ENCODE results near the gene SIRPA. TPM values are rescaled to one million over a fixed set of nuclear protein-coding genes. Genes with fewer than 3 reads are reported as not detected.

The SIRPA gene
- total RNA-seq, 1 experiment from 2014 or later = 12.8 TPM

- Histone ChIP-seq H3K27ac (ENCODE audit: low read length) (no peak overlapping the region), H3K9me3 (ENCODE audit: low read length) (no peaks in the 10 kb centered on the region), H3K36me3 (ENCODE audit: low read depth, low read length) (0 out of 2 replicates have a peak, but pooled peaks cover 7% of the 10 kb centered on the region), H2AFZ (ENCODE audit: low read length) (no peak overlapping the region), H3F3A (ENCODE audit: low read length, unreplicated experiment) (no peaks in the 10 kb centered on the region), H3K9ac (ENCODE audit: low read length) (no peak overlapping the region), H3K79me2 (ENCODE audit: low read length) (no peaks in the 10 kb centered on the region), H3K4me1 (ENCODE audit: insufficient read depth, low read length) (no peaks in the 10 kb centered on the region), H3K9me2 (replicated peaks; ENCODE audit: low read length) (no peaks in the 10 kb centered on the region), H3K27me3 (ENCODE audit: low read length) (no peaks in the 10 kb centered on the region), H3K4me3 (ENCODE audit: low read length) (no peak overlapping the region), H3K4me2 (ENCODE audit: low read length) (no peak overlapping the region), H4K20me1 (ENCODE audit: low read length) (no peaks in the 10 kb centered on the region)
- DNase-seq (no peak), ATAC-seq (no peak)
- ChIA-PET CTCF (no interaction called here), POLR2A (ENCODE audit: unreplicated experiment) (no interaction called here)
- intact Hi-C loops (cut with micrococcal nuclease) = no loop called here
- TF ChIP-seq EZH2 (IDR thresholded peaks at IDR 0.05; ENCODE audit: low read length, unreplicated experiment) (no peak), EZH2phosphoT487 (IDR thresholded peaks at IDR 0.05; ENCODE audit: borderline replicate concordance, low read length) (no peak)
- TF ChIP-seq, protein P1, sequence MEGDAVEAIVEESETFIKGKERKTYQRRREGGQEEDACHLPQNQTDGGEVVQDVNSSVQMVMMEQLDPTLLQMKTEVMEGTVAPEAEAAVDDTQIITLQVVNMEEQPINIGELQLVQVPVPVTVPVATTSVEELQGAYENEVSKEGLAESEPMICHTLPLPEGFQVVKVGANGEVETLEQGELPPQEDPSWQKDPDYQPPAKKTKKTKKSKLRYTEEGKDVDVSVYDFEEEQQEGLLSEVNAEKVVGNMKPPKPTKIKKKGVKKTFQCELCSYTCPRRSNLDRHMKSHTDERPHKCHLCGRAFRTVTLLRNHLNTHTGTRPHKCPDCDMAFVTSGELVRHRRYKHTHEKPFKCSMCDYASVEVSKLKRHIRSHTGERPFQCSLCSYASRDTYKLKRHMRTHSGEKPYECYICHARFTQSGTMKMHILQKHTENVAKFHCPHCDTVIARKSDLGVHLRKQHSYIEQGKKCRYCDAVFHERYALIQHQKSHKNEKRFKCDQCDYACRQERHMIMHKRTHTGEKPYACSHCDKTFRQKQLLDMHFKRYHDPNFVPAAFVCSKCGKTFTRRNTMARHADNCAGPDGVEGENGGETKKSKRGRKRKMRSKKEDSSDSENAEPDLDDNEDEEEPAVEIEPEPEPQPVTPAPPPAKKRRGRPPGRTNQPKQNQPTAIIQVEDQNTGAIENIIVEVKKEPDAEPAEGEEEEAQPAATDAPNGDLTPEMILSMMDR (conservative IDR thresholded peaks at IDR 0.05; ENCODE audit: low read depth, low read length) = no peak
- no TSS peak for BruUV-seq (replicated peaks)
These were observed 22.6 kb downstream of the SIRPA start for GRCh38 chr20:1917786-1918185.

DNA sequence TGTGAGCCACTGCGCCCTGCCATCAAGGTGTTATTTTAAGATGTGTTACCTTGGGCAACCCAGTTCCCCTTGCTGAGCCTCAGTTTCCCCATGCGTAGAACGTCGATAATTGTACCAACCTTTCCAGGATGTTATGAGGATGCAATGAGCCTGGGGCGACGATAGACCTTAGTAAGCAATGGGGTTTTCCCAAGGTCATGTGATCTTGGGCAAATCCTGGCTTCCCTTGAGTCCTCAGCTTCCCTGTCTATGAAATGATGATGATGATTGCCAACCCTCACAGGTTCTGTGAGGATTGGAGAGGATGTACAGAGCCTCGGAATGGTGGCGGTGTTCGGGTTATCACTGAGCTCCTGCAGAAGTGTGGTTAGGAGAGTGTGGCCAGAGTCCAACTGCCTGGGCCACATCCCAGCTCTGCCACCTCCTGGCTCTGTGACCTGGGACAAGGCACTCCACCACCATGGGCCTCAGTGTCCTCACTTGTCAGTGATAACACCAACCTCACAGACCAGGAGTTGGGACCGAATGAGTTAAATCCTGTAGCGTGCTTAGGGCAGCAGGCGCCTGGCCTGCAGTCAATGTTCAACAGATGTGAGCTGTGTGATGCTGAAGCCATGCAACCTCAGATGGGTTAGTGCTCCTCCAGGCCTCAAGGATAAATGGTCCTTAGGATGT lies 23.4 kb downstream of the SIRPA start:
- BruUV-seq (replicated peaks) = no TSS peak
- intact Hi-C loops (cut with micrococcal nuclease) = no loop called here
- TF ChIP-seq EZH2 (IDR thresholded peaks at IDR 0.05; ENCODE audit: low read length, unreplicated experiment) (no peak), EZH2phosphoT487 (IDR thresholded peaks at IDR 0.05; ENCODE audit: borderline replicate concordance, low read length) (no peak)
- TF ChIP-seq, protein P1 (conservative IDR thresholded peaks at IDR 0.05; ENCODE audit: low read depth, low read length) = no peak
- H3K27me3 ChIP-seq (ENCODE audit: low read length) = no peaks in the 10 kb centered on the region
- H3K27ac ChIP-seq (ENCODE audit: low read length) = no peak overlapping the region
- H3K9me3 ChIP-seq (ENCODE audit: low read length) = no peaks in the 10 kb centered on the region
- DNase-seq (no peak), ATAC-seq (no peak)
- CTCF ChIA-PET = no interaction called here
- H3F3A ChIP-seq (ENCODE audit: low read length, unreplicated experiment) = no peaks in the 10 kb centered on the region
- no peak overlapping the region for H2AFZ ChIP-seq (ENCODE audit: low read length)
- POLR2A ChIA-PET (ENCODE audit: unreplicated experiment) = interaction anchor here (0.6 kb wide), 1 partner anchor 90 kb away, joined by 4 read pairs; no protein-coding TSS in a partner anchor
- H3K79me2 ChIP-seq (ENCODE audit: low read length) = no peaks in the 10 kb centered on the region
- no peak overlapping the region for H3K4me3 ChIP-seq (ENCODE audit: low read length)
- no peak overlapping the region for H3K4me2 ChIP-seq (ENCODE audit: low read length)
- H3K4me1 ChIP-seq (ENCODE audit: insufficient read depth, low read length) = no peaks in the 10 kb centered on the region
- no peaks in the 10 kb centered on the region for H3K9me2 ChIP-seq (replicated peaks; ENCODE audit: low read length)
- H3K36me3 ChIP-seq (ENCODE audit: low read depth, low read length) = 0 out of 2 replicates have a peak, but pooled peaks cover 7% of the 10 kb centered on the region
- no peaks in the 10 kb centered on the region for H4K20me1 ChIP-seq (ENCODE audit: low read length)
- no peak overlapping the region for H3K9ac ChIP-seq (ENCODE audit: low read length)

GRCh38 chr20:1920252-1920651 lies 25.0 kb downstream of the SIRPA start:
- Histone ChIP-seq H3K9ac (ENCODE audit: low read length) (no peak overlapping the region), H3K79me2 (ENCODE audit: low read length) (no peaks in the 10 kb centered on the region), H3K4me1 (ENCODE audit: insufficient read depth, low read length) (no peaks in the 10 kb centered on the region), H3K27ac (ENCODE audit: low read length) (no peak overlapping the region), H3K9me2 (replicated peaks; ENCODE audit: low read length) (no peaks in the 10 kb centered on the region), H3K36me3 (ENCODE audit: low read depth, low read length) (peaks cover 7% of the 10 kb centered on the region; the same call in 1 of the 2 replicates), H3K4me3 (ENCODE audit: low read length) (no peak overlapping the region), H2AFZ (ENCODE audit: low read length) (no peak overlapping the region), H3K9me3 (ENCODE audit: low read length) (no peaks in the 10 kb centered on the region), H3F3A (ENCODE audit: low read length, unreplicated experiment) (no peaks in the 10 kb centered on the region), H3K4me2 (ENCODE audit: low read length) (no peak overlapping the region), H4K20me1 (ENCODE audit: low read length) (no peaks in the 10 kb centered on the region), H3K27me3 (ENCODE audit: low read length) (no peaks in the 10 kb centered on the region)
- no TSS peak for BruUV-seq (replicated peaks)
- intact Hi-C loops (cut with micrococcal nuclease) = no loop called here
- ATAC-seq (no peak), DNase-seq (no peak)
- ChIA-PET POLR2A (ENCODE audit: unreplicated experiment) (no interaction called here), CTCF (interaction anchor here (0.6 kb wide), 1 partner anchor 514 kb away, joined by 8 read pairs; no protein-coding TSS in a partner anchor)
- TF ChIP-seq EZH2phosphoT487 (IDR thresholded peaks at IDR 0.05; ENCODE audit: borderline replicate concordance, low read length) (no peak), EZH2 (IDR thresholded peaks at IDR 0.05; ENCODE audit: low read length, unreplicated experiment) (no peak)
- TF ChIP-seq, protein P1 (conservative IDR thresholded peaks at IDR 0.05; ENCODE audit: low read depth, low read length) = no peak

All from PC-3 (cell line).